Muscle of arm (tissue), 12 donors: Measurements from ENCODE around the gene PF4V1. TPM values are rescaled to one million over a fixed set of nuclear protein-coding genes. Genes with fewer than 3 reads are reported as not detected.
"Not testable (repeated sequence)": the region's sequence is repeated elsewhere in the genome, so short reads cannot be mapped to it uniquely, and the experiment has no call there.

ENCODE experiments used
- DNase-seq: peaks from one replicate; pipeline ENCODE4 v3.0.0-alpha.2; 2013
- polyA plus RNA-seq, 12 donors: library from polyadenylated mRNA; unstranded; fragments of 120-200 nt; gene quantifications; one replicate each; pipeline ENCODE4 v1.2.1, GENCODE V29; 2013; ENCODE audit not compliant: insufficient read length in 12 of 12

PF4V1 gene
- polyA plus RNA-seq, 12 donors = not detected

- DNase-seq = no peak
Observed at GRCh38 chr4:73870260-73870659, 17.2 kb downstream of the PF4V1 start.

- DNase-seq = no peak
Observed at GRCh38 chr4:73870768-73871167, 17.7 kb downstream of the PF4V1 start.

DNA sequence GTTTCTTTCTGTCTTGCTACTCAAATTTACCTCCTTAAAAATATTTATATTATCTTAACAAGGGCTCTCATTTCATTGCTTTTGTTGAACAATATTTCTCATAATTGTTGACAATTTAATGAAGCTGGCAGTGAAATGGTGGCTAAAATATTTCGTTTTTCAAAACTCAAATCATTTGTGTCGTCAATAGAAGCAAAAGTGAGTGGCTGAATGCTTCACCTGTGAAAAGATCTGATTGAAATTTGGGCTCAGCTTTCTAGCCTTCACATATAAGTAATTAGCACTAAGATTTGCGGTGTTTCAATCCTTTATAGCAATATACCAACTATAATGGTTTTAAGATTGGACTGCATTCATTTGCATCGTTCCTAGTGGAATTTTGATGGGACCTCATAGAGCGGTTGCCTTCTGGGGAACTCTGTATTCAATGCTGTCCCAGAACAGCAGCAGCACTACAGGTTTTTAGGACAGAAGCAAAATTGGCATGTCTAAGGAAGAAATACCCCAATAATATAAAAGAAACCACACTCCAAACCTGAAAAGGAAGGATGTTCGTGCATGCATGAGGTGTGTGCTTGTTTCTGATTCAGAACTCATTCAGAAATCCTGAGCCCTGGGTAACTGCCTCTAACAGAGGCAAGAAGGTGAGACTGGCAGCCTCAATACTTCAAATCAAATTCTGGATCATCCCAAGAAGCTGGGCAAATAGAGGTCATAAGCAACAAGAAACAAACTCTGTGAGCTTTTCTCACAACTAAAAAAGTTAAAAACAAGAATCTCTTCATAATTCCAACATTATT, 18.6 kb downstream of the PF4V1 start:
- DNase-seq = no peak

DNA sequence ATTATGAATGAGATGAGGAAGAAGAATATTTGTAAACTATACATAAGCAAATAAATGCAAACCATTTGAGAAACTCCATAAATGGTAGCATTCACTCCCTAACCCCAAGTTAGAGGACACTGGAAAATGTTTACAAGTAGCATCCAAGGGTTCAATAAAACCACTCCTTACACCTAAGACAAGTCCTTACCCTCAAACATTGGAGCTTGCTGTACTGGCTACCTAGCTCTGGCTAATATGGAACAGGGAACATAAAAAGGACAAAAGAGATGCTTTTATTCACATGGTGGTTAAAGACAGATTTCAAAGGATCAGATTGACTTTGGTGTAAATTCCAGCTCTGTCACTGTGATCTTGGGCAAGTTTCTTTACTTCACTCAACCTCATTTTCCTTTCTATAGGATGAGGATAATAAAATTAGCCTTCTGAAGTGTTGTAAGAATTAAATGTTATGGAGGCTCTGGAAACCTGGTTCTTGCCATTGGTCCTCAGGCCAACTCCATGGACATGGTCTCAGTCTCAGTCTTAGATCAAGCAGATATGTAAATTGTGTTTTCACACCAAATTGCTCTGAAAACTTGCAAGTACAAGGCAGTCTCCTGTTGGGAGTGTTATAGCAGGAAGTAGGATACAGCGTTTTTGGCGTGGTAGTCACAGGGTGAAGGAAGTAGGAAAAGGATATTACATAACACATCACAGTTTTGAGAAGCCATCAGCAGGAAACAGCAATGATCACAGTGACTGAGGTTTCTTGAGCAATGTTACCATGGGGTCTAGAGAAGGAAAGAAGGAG, 19.4 kb downstream of the PF4V1 start:
- DNase-seq = no peak

DNA sequence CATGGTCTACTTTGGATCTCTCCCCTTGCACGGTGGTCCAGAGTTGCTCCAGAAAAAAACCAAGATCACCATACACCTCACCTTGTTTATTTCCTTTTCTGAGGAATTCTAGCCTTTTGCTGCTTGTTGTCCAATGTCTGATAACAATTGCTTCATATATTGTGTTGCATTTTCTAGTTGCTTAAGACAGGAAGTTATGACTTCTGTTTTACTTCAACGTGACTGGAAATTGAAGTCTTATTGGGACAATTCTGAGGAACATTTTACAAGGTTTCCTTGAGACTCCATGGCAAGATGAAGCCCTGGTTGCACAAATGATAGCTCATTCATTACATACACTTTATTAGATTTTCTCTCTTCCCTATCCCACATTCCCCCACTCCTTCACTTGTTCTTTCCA, 21.3 kb downstream of the PF4V1 start:
- no peak for DNase-seq

- no peak for DNase-seq
Observed at GRCh38 chr4:73875401-73875800, 22.3 kb downstream of the PF4V1 start.

GRCh38 chr4:73883306-73883705, 30.2 kb downstream of the PF4V1 start:
- DNase-seq = no peak

- DNase-seq = no peak
Observed at GRCh38 chr4:73885574-73886267, 32.6 kb downstream of the PF4V1 start.

DNA sequence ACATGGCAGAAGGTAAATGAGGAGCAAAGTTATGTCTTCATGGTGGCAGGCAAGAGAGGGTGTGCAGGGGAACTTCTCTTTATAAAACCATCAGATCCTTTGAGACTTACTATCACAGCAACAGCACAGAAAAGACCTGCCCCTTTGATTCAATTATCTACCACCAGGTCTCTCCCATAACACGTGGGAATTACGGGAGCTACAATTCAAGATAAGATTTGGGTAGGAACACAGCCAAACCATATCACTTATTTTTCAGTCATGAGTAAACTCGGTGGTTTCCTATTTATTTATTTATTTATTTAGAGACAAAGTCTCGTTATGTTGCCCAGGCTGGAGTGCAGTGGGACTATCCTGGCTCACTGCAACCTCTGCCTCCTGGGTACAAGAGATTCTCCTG, 38.2 kb downstream of the PF4V1 start:
- no peak for DNase-seq

DNA sequence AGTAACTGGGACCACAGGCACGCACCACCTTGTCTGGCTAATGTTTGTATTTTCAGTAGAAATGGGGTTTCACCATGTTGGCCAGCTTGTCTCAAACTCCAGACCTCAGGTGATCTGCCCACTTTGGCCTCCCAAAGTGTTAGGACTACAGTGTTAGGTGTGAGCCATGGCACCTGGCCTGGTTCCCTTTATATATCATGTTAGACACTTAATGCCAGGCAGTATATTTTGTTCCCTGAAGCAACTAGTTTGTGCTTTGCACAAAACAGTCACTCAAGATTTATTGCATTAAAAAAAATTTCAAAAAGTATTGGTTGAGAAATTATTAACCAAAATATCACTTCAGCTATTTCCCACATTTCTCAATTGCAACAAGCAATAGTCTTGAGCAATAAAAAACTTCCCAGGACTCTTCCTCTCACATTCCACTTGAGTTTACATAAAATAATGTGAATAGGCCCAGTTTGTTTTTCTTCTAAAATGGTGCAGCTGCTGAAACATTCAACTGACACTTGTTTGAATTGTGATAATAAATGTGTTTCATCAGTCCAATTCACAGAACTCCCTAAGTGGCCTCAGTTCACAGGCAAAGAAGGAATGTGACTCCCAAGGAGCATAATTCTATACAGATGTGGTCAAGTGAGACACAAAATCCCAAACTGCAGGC, 38.8 kb downstream of the PF4V1 start:
- no peak for DNase-seq

- DNase-seq = no peak
Observed at GRCh38 chr4:73892966-73893365, 39.9 kb downstream of the PF4V1 start.

DNA sequence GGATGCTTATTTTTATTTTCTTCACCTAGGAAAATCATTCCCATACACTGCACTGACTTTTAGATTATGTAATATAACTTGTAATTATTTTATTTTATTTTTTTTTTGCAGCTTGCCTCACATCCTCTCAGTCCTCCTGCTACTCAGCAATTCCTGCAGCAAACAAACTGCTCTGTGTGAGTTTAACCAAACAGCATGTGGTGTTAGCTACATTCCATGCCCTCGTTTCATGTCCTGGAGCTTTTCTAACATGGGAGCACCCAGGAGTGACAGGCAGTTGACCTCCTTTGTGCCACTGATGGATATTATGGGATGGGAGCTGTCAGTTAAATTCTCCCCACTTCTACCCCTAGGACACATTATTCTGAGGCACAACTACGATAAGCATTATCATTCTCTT, 40.9 kb downstream of the PF4V1 start:
- DNase-seq = no peak

DNA sequence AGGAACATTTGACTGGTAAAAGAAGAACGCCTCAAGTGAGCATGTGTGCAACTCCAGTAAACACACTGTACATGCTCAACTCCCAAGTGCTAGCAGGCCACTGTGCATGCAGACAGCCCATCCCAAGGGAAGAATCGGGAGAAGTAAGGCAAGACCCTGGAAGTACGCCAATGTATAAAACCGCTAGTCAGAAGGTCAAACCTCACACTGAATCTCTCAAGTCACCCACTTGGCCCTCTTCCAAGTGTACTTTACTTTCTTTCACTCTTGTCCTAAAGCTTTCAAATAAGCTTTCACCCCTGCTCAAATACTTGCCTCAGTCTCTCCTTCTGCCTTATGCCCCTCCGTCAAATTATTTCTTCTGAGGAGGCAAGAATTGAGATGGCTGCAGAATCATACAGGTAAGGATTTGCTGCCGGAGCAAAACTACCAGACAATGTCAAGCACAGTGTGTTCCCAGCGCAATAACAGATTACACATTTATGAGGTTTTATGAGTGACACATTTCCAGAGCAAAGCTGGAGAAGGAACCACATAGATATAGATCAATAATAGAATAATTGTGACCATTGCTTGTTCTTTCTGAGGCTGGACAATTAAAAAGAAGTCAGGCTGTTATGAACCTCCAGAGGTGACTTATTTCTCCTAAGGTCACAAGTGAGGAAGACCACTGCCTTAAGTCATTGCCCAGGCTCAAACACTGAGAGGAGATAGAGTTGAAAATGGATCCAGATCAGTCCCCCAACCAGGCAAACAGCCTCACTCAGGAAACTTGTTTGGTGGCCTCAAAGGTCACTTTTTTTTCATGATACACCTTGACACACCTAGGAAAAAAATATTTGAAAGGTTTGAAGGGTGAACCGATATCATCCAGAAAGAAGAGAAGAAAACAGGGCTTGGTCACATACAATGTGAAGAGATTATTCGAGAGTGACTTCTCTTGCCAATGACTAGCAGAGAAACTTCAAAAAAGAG, 42.4 kb downstream of the PF4V1 start:
- DNase-seq = no peak

- DNase-seq = no peak
Observed at GRCh38 chr4:73896416-73896815, 43.3 kb downstream of the PF4V1 start.

DNA sequence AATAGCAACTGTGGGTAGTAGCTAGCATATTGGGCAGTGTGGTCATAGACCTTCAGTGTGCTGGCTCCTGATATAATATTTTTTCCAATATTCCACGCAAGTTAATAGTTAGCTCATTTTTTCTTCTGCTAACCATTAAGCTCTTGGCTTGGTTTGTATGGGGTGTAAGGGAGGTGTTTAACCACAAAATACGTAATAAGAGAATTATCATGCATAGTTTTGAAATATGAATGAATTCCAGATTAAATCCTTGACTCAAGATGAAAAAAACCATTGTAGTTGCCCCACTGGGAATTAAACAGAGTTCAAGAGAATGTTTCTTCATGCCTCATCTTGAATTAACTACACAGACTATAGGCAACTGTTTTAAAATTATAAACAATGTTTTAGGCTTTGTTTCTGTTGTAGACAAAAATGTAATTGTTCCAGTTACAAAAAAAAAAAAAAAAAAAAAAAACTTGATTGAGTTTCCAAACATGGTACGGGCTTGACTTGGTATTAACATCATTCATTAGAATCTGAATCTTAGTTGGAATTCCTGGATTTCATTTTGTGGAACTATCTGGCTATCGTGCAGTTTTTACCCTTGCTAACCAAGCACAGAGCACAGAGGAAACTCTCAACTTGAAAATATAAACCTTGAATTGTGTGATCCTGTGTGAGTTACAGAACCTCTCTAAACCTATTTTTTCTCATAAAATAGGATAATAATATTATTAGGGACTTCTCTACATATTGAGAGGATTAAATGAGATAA, 44.5 kb downstream of the PF4V1 start:
- DNase-seq = peak; percentile 29

- DNase-seq = not testable (repeated sequence)
Observed at GRCh38 chr4:73899338-73899737, 46.2 kb downstream of the PF4V1 start.

GRCh38 chr4:73901031-73901430, 47.9 kb downstream of the PF4V1 start:
- no peak for DNase-seq

DNA sequence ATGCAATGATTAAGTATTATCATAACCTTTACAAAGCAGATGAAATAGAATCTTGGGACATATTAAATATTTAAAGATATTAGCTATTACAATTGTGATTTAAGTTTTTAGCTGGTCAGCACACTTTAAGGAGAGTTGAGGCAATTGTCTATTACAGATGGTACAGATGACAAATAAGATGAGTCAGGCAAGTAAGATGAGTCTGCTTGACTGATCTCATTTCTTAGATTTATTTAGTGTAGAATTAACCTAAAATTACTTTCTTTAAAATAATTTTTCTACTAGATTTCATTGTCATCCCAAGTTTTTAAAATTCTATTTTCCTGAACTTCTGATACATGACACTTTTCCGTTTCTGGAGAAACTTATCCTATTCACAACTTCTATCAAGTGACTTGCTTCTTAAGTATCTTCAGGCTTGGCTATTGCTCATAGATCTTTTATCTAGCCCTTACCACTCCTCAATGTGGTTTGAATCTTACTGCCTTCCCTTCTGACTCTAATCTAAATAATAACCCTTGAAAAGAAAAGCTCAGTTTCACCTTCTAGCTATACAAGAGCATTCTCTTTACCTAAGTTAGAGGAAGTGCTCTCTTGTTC, 49.0 kb downstream of the PF4V1 start:
- DNase-seq = no peak

DNA sequence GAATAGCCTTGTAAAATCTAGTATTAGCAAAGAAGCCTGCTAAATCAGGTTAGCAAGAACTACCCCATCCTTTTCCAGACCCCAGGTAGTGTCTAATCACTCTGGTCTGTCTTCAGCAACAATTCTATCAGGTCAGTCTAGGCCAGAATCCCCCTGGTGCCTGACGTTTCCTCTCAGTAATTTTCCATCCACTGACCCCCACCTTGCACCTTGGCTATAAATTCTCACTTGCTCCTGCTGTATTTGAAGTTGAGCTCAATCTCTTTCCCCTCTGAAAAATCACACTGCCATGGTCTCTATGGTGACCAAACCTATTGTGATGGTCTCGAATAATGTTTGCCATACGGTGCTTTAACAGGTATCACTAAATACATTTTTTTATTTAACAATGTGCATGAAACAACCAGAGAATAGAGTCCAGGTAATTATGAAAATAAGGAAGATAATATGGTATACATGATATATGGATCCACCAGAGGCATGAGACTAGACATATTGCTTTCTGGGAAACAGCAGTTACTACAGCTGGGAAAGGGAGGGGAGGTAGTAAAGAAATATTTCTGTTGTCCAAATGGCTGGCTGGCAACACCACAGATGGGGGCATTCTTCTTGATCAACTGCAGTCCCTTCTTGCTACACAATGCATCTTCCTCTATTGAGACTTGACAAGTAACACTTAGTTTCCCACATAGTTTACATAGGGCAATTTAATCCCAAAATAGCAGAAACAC, 49.9 kb downstream of the PF4V1 start:
- DNase-seq = no peak
